ENCODE results near the gene SLC25A6. TPM values are rescaled to one million over a fixed set of nuclear protein-coding genes. Genes with fewer than 3 reads are reported as not detected.
"Not testable (repeated sequence)": the region's sequence is repeated elsewhere in the genome, so short reads cannot be mapped to it uniquely, and the experiment has no call there.

Gene SLC25A6
- total RNA-seq, 1 donor from 2014 or later = 126 TPM

- DNase-seq = no peak
Observed at GRCh38 chrX:1412551-1413161, 20.7 kb upstream of the SLC25A6 start.

- DNase-seq = no peak
Observed at GRCh38 chrX:1411326-1411725, 19.4 kb upstream of the SLC25A6 start.

- no peak for DNase-seq
Observed at GRCh38 chrX:1407035-1407434, 15.1 kb upstream of the SLC25A6 start.

GRCh38 chrX:1405769-1406168 is 13.9 kb upstream of the SLC25A6 start:
- not testable (repeated sequence) for DNase-seq

- not testable (repeated sequence) for DNase-seq
Observed at GRCh38 chrX:1403867-1404266, 12.0 kb upstream of the SLC25A6 start.

- no peak for DNase-seq
Observed at GRCh38 chrX:1403228-1403627, 11.3 kb upstream of the SLC25A6 start.

GRCh38 chrX:1401611-1402430 is 9.9 kb upstream of the SLC25A6 start:
- no peak for DNase-seq

GRCh38 chrX:1400742-1401471 is 9.0 kb upstream of the SLC25A6 start:
- no peak for DNase-seq

- DNase-seq = no peak
Observed at GRCh38 chrX:1400049-1400448, 8.1 kb upstream of the SLC25A6 start.

GRCh38 chrX:1398431-1399340 is 6.8 kb upstream of the SLC25A6 start:
- no peak for DNase-seq

GRCh38 chrX:1397441-1398270 is 5.7 kb upstream of the SLC25A6 start:
- DNase-seq = no peak

GRCh38 chrX:1397001-1397400 is 5.1 kb upstream of the SLC25A6 start:
- no peak for DNase-seq

- no peak for DNase-seq
Observed at GRCh38 chrX:1395646-1396216, 3.8 kb upstream of the SLC25A6 start.

- no peak for DNase-seq
Observed at GRCh38 chrX:1394731-1395501, 3.0 kb upstream of the SLC25A6 start.

GRCh38 chrX:1393871-1394615 is 2.1 kb upstream of the SLC25A6 start:
- DNase-seq = no peak

GRCh38 chrX:1392376-1393068 is 609 bp upstream of the SLC25A6 start:
- DNase-seq = no peak

GRCh38 chrX:1391370-1391706 is 575 bp downstream of the SLC25A6 start:
- DNase-seq = no peak

GRCh38 chrX:1390621-1391369 is 1.1 kb downstream of the SLC25A6 start:
- DNase-seq = no peak
